ENCODE measurements around the gene IFT57.
"Not testable (repeated sequence)": the region's sequence is repeated elsewhere in the genome, so short reads cannot be mapped to it uniquely, and the experiment has no call there.

IFT57 gene

GRCh38 chr3:108156312-108156853, 65.8 kb downstream of the IFT57 start (continued):
- TF ChIP-seq KLF10 (tag by site-specific recombination; IDR thresholded peaks at IDR 0.05) = no peak
- no peak for TF ChIP-seq ZNF138 (tag by site-specific recombination; IDR thresholded peaks at IDR 0.05; ENCODE audit: borderline replicate concordance)
- TF ChIP-seq ZIC2 (tag by site-specific recombination; IDR thresholded peaks at IDR 0.05) = no peak
- TF ChIP-seq ZNF560 (tag by site-specific recombination; IDR thresholded peaks at IDR 0.05; ENCODE audit: borderline replicate concordance) = no peak
- TF ChIP-seq ZNF433 (tag by site-specific recombination; IDR thresholded peaks at IDR 0.05; ENCODE audit: low read depth) = no peak
- no peak for TF ChIP-seq BCL11B (tag by site-specific recombination; IDR thresholded peaks at IDR 0.05; ENCODE audit: low read depth)
- no peak for TF ChIP-seq ZNF341 (tag by site-specific recombination; IDR thresholded peaks at IDR 0.05; ENCODE audit: low read depth)
- no peak for TF ChIP-seq PRDM6 (tag by site-specific recombination; IDR thresholded peaks at IDR 0.05)

- H3K4me3 ChIP-seq (ENCODE audit: low read depth, low read length); H3K9me3 ChIP-seq (ENCODE audit: control insufficient read depth, insufficient read depth, low read depth, low read length); H3K4me1 ChIP-seq (ENCODE audit: control insufficient read depth, insufficient read depth, low read length); POLR2A ChIA-PET; CTCF ChIA-PET; H3K27ac ChIP-seq (ENCODE audit: extremely low read depth, low read depth, low read length); H3K36me3 ChIP-seq (ENCODE audit: control insufficient read depth in 2 of 2, insufficient read depth in 1 of 2, low read length in 2 of 2): not testable (repeated sequence)
- TF ChIP-seq ZXDB (tag by site-specific recombination; IDR thresholded peaks at IDR 0.05) = peak; percentile 61; the same call in 1 of the 2 replicates
- 0 out of 2 replicates have a peak, but pooled peaks have one; percentile 29 for TF ChIP-seq ZNF558 (tag by site-specific recombination; IDR thresholded peaks at IDR 0.05)
- peak; percentile 67; the same call in 1 of the 2 replicates for TF ChIP-seq ZNF292 (tag by site-specific recombination; IDR thresholded peaks at IDR 0.05; ENCODE audit: borderline replicate concordance, low read depth)
- peak; percentile 91 for TF ChIP-seq ZNF140 (tag by site-specific recombination; IDR thresholded peaks at IDR 0.05)
- TF ChIP-seq ZNF580 (tag by site-specific recombination; IDR thresholded peaks at IDR 0.05) = 0 out of 2 replicates have a peak, but pooled peaks have one; percentile 41
- TF ChIP-seq ZNF623 (tag by site-specific recombination; IDR thresholded peaks at IDR 0.05) = peak; percentile 68
- TF ChIP-seq ZNF266 (tag by site-specific recombination; IDR thresholded peaks at IDR 0.05; ENCODE audit: low read depth) = peak; percentile 66; the same call in 1 of the 2 replicates
- peak; percentile 77; the same call in 1 of the 2 replicates for TF ChIP-seq ZNF202 (tag by site-specific recombination; IDR thresholded peaks at IDR 0.05; ENCODE audit: borderline replicate concordance)
- TF ChIP-seq ZNF555 (tag by site-specific recombination; conservative IDR thresholded peaks at IDR 0.05) = peak; percentile 79
- peak; percentile 65 for TF ChIP-seq ZNF510 (tag by site-specific recombination; IDR thresholded peaks at IDR 0.05; ENCODE audit: insufficient replicate concordance)
- TF ChIP-seq ZNF654 (tag by site-specific recombination; IDR thresholded peaks at IDR 0.05; ENCODE audit: low read depth) = peak; percentile 34
- peak; percentile 44; the same call in 1 of the 2 replicates for TF ChIP-seq ZFP3 (tag by site-specific recombination; IDR thresholded peaks at IDR 0.05; ENCODE audit: low read depth)
- 0 out of 2 replicates have a peak, but pooled peaks have one; percentile 42 for TF ChIP-seq ZNF501 (tag by site-specific recombination; IDR thresholded peaks at IDR 0.05)
- 0 out of 2 replicates have a peak, but pooled peaks have one; percentile 18 for TF ChIP-seq ZNF341 (tag by site-specific recombination; IDR thresholded peaks at IDR 0.05; ENCODE audit: low read depth)
- peak; percentile 81 for TF ChIP-seq ZNF426 (tag by site-specific recombination; IDR thresholded peaks at IDR 0.05)
- TF ChIP-seq AEBP2 (tag by site-specific recombination; IDR thresholded peaks at IDR 0.05; ENCODE audit: borderline replicate concordance) = peak; percentile 81; the same call in 1 of the 2 replicates
- TF ChIP-seq ZNF394 (tag by site-specific recombination; IDR thresholded peaks at IDR 0.05; ENCODE audit: borderline replicate concordance) = peak; percentile 91
- peak; percentile 61 for TF ChIP-seq REST (tag by site-specific recombination; IDR thresholded peaks at IDR 0.05)
- TF ChIP-seq ZNF404 (tag by site-specific recombination; IDR thresholded peaks at IDR 0.05) = 0 out of 2 replicates have a peak, but pooled peaks have one; percentile 24
- peak; percentile 79 for TF ChIP-seq ZBTB8A (tag by site-specific recombination; IDR thresholded peaks at IDR 0.05)
- 0 out of 2 replicates have a peak, but pooled peaks have one; percentile 37 for TF ChIP-seq ZNF514 (tag by site-specific recombination; IDR thresholded peaks at IDR 0.05)
- TF ChIP-seq ZNF23 (tag by site-specific recombination; IDR thresholded peaks at IDR 0.05; ENCODE audit: borderline replicate concordance) = 0 out of 2 replicates have a peak, but pooled peaks have one; percentile 36
These were observed 66.6 kb downstream of the IFT57 start for GRCh38 chr3:108155642-108156041.

Data from HEK293 (cell line).